NT2/D1 (cell line): Measurements from ENCODE around the gene SLC8B1.

Experiments
- SUZ12 ChIP-seq: IDR thresholded peaks from 2 replicates; pipeline ENCODE4 v1.6.1; 2011; ENCODE audit not compliant: insufficient read length, insufficient read depth; ENCODE audit errors: extremely low read depth
- YY1 ChIP-seq: IDR thresholded peaks from 2 replicates; pipeline ENCODE4 v1.6.1; 2011; ENCODE audit not compliant: insufficient read length, insufficient read depth
- ZNF274 ChIP-seq: IDR thresholded peaks from 2 replicates; pipeline ENCODE4 v1.6.1; 2011; ENCODE audit warnings: mild to moderate bottlenecking, low read depth, low read length

- no peak for TF ChIP-seq YY1
- no peak for TF ChIP-seq ZNF274
- TF ChIP-seq SUZ12 = no peak
These were observed 12.2 kb upstream of the SLC8B1 start for GRCh38 chr12:113347107-113347506.
